Stimulated activated CD4-positive, alpha-beta T cell treated with anti-CD3 and anti-CD28 coated beads, Interleukin-4, amount 100 ng/mL, for 4 hours (primary cell): ENCODE data around the gene IFIT1.
A peak's percentile ranks its signal among the peaks of the same experiment; 100 is the strongest.
"Not testable (repeated sequence)": the region's sequence is repeated elsewhere in the genome, so short reads cannot be mapped to it uniquely, and the experiment has no call there.

Experiments
- DNase-seq, 2 experiments: peaks; one replicate each; pipeline ENCODE4 v3.0.0-alpha.2; 2020

IFIT1 gene

DNA sequence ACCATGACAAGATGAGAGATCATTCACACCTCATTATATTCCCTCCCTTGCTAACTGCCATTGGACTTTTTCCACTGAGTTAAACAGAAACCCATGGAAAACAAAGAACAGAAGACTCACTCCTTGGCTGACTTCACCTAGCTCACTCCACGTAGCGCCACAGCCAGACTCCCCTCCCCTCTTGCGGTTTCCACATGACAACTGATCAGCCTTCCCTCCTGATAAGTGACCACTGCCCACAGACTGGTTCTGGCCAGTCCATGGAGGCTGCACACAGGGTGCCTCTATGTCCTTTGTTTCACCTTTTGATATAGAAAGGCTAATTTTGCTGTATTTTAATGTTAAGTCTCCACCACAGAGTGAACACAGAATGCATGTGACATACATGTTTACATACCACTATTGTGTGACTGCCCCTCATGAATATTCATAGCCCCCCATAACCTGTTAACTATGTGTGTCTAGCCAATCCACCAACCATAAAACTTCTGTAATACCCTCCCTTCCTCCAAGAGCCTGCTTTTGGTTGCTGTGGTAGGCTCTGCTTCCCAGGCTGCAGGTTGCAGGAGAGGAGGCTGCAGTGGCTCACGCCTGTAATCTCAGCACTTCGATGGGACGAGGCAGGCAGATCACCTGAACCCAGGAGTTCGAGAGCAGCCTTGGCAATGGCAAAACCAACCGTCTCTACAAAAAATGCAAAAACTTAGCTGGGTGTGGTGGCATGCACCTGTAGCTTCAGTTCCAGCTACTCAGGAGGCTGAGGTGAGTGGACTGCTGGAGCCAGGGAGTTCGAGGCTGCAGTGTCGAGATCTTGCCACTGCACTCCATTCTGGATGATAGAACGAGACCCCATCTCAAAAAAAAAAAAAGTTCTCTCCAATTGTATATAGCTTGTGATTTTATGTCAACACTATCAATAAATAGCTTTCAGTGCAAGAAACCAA, 12.0 kb downstream of the IFIT1 start:
- DNase-seq = no peak

DNA sequence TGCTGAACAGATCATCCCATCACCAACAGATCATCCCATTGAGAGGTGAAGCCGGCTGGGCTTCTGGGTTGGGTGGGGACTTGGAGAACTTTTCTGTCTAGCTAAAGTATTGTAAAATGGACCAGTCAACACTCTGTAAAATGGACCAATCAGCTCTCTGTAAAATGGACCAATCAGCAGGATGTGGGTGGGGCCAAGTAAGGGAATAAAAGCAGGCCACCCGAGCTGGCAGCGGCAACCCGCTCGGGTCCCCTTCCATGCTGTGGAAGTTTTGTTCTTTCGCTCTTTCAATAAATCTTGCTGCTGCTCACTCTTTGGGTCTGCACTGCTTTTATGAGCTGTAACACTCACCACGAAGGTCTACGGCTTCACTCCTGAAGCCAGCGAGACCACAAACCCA, 13.8 kb downstream of the IFIT1 start:
- not testable (repeated sequence) for DNase-seq

DNA sequence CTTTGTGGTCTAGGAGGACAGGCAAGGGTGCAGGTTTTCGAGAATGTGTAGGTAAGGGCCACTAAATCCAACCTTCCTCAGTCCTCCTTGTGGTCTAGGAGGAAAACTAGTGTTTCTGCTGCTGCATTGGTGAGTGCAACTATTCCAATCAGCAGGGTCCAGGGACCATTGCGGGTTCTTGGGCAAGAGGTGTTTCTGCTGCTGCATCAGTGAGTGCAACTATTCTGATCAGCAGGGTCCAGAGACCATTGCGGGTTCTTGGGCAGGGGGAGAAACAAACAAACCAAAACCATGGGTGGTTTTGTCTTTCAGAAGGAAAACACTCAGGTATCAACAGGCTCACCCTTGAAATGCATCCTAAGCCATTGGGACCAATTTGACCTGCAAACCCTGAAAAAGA, 15.4 kb downstream of the IFIT1 start:
- not testable (repeated sequence) for DNase-seq

DNA sequence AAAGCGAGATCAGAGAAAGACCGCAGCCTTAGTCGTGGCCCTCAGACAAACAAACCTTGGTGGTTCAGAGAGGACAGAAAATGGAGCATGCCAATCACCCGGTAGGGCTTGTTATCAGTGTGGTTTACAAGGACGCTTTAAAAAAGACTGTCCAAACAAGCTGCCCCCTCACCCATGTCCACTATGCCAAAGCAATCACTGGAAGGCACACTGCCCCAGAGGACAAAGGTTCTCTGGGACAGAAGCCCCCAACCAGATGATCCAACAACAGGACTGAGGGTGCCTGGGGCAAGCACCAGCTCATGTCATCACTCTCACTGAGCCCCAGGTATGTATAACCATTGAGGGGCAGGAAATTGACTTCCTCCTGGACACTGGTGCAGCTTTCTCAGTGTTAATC, 16.9 kb downstream of the IFIT1 start:
- not testable (repeated sequence) for DNase-seq

DNA sequence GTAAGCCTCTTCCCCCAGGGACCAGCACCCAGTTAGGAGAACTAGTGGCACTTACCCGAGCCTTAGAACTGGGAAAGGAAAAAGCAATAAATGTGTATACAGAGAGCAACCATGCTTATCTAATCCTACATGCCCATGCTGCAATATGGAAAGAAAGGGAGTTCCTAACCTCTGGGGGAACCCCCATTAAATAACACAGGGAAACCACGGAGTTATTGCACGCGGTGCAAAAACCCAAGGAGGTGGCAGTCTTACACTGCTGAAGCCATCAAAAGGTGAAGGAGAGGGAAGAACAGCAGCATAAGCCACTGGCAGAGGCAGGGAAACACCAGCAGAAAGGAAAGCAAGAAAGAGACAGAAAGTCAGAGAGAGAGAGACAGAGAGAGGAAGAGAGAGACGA, 18.1 kb downstream of the IFIT1 start:
- DNase-seq = not testable (repeated sequence)

DNA sequence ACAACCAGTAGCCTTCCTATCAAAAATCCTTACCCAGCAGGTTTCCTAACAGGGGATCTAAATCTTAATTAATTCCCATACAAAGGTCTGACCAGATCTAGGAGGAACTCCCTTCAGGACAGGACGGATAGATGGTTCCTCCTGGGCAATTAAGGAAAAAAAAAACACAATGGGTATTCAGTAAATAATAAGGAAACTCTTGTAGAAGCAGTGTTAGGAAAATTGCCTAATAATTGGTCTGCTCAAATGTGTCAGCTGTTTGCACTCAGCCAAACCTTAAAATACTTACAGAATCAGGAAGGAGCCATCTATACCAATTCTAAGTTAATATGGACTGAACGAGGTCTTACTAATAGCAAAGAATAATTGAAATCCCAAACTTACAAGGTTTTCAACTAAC, 18.7 kb downstream of the IFIT1 start:
- not testable (repeated sequence) for DNase-seq

DNA sequence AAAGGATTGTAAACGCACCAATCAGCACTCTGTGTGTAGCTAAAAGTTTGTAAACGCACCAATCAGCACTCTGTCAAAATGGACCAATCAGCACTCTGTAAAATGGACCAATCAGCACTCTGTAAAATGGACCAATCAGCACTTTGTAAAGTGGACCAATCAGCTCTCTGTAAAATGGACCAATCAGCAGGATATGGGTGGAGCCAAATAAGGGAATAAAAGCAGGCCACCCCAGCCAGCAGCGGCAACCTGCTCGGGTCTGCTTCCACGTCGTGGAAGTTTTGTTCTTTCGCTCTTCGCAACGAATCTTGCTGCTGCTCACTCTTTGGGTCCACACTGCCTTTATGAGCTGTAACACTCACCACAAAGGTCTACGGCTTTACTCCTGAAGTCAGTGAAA, 19.9 kb downstream of the IFIT1 start:
- DNase-seq = peak in 1 of 2 experiments; percentile 55

DNA sequence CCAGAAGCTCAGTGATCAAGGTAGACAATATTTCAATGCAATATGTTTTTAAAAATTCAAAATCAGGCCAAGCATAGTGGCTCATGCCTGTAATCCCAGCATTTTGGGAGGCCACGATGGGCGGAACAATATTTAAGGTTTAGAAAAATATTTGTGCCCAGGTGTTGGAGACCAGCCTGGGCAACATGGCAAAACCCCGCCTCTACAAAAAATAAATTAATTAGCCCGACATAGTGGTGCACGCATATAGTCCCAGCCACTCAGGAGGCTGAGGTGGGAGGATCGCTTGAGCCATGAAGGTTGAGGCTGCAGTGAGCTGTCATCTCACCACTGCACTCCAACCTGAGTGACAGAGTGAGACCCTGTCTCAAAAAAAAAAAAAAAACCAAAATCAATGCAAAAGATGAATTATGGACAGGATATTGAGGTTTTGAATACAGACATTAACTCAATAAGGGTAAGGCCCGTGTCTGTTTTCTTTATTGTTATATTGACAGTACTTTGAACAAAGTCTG, 21.0 kb downstream of the IFIT1 start:
- DNase-seq = no peak

DNA sequence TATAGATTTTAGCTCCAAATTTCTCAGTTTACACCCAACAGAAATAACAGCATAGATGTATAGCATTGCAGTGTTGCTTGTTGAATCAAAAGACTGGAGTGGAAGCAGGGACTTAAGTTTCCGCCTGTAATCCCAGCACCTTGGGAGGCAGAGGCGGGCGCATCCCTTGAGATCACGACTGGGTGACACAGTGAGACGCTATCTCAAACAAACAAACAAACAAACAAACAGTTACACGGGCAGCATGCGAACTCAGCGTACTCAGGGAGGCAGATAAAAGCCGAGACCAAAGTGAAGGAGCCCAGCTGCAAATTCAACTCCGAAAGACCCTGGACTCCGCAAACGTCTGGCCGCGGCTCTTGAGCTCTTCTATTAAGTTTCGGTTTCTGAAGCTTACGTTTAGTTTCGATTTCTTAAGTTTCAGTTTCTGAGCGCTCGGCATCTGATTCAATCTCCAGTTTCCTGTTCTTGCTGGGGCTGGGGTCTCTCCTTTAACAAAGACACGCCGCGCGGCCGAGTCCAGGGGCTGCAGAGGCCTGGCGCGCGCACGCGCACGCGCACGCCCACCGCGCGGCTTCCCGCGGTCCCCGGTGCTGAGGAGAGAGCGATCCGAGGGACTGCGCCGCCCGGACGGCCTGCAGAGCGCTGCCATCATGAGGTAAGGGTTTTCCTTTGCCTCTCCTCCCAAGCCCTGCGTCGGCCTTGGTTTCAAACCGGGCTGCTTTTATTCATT, 21.9 kb downstream of the IFIT1 start, which contains the start of gene IFIT5:
TSS of gene IFIT5 (plus strand) at position 423 of the 733 bp plus-strand sequence. CDS start at position 654, 231 bp downstream.
- DNase-seq = peak; percentile 47 to 67

DNA sequence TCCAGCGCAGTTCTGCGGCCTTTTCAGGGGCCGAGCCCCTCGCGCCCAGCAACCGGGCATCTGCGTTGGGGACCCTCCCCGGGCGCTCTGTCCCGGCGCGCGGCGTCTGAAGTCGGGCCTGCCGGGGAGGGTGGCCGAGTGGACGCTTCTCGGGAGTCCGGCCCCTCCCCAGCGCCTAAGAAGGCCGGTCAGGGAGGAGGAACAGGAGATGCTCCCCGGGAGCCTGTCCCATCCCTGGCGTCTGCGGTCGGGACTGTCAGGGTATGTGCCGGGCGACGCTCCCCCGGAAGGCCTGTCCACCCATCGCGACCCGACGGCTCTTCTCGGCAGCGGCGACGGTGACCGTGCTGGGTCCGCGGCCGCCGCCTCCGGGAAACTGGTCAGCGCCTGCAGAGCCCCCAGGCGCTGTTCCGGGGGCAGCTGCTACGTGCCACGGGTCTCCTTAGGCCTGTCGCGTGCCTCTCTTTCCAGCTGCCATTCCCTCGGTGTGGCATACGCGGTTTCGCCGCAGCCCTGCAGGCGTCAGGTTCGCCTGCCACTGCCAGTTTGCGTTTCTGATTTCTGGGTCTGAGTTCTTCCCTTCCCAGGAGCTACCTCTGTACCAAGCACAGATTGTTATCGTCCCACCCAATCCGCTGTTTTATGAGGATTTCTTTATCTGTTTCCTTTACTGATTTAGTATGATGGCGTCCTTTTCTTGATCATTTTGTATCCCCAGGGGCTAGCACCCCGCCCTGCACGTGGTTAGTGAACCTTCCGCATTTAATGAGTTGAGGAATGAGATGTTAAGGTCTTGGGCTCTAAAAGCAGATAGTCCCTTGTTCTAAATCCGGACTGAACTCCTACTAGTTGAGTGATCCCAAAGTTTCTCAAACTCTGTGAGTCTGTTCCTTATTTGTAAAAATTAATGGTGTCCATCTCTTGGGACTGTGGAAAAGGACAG, 22.7 kb downstream of the IFIT1 start:
- DNase-seq = peak; percentile 27 to 34

DNA sequence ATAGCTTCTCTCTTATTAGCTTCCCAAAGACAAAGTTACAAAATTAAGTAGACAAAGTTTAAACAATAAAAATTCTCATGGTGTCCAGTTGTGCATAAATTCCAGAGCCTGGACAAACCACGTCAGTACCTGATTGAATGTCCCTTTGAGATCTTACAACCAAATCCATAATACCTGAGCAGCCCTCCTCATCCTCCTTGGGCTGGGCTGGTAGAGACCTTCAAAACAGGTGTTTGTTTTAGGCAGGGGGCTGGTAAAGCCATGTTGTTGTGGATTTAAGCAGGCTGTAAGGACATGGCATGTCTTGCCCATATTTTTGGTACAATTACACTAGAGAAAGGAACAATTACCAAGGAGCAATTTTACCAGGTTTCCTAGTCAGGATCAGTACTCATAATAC, 24.0 kb downstream of the IFIT1 start:
- DNase-seq = no peak

DNA sequence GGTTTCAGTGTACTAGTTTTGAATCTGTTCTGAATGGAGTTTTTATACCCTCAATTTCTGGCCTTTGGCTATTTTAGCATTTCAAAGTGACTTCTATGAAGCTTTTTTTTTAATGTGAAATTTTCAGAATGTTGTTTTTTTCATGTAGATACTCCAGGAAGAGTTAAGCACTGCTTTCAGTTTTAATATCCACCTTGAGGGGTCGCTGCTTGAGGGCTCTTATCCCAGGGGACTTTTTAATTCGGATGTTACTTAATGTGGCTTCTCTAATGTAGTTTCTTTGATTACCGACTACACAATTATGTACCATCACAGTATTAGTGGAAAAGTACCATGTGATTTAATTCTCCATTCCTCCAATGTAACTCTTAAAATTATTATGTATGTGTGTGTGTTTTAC, 27.1 kb downstream of the IFIT1 start:
- no peak for DNase-seq

DNA sequence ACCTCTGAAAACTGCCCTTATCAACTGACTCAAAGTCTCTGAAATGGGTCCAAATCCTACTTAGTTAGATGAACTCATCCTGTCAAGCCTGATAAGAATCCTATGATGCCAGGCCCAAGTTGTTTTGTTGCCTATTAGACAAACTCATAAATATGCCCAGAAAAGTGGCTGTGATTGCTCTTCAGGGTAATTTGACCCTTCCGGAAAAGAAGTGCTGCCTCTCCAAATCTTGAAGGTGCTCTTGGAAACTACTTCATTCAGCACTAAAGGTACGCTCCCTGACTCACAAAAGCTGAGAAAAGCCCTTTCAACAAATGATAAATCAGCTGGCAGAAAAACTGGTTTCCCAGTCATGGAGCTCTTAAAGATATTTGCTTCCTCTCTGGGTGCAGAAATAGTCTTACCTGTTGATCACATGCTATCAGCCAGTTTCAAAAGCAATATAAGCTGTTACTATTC, 28.6 kb downstream of the IFIT1 start:
- no peak for DNase-seq

DNA sequence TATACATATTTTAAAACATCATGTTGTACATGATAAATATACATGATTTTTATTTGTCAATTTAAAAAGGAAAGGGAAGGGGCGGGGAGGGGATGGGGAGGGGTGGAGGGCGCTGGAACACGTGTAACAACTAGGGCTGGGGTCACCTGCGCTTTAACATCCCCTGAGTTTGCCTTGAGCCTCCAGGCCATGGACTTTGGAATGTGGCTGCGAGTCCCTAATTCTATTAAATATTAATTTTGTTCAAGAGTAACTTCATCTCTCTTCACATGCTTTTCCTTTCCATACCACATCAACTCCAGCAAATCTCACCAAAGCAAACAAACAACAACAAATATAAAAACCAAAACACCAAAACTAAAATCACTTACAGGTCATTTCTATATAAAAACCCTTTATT, 32.6 kb downstream of the IFIT1 start:
- DNase-seq = no peak

DNA sequence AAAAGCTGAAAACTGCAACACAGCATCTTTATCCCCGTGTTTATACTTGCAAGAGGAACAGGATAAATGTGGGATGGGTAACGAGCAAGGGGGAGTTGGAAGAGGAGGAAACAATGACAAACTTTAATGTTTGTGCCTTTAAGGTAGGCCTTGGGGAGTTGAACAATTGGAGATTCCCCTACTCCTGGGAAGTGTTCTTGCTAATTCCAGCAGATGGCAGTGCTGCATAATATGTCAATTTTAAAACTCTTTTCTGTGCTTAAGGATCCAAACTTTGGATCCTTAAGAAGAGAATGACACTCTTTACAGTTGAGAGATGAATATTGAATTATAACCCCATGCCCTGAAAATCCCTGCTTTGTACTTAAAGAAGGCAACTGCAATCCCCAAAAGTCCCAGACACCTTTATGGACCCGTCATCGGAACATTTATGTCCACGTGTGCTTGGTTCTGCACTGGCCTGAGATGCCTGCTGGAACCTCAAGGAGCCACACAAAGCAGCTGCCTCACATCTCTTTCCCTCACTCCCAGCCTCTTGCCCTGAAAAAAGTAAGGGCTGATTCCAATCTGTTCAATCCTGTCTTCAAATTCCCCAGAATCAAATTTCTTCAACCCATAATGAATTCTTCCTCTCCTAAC, 33.9 kb downstream of the IFIT1 start:
- DNase-seq = no peak

DNA sequence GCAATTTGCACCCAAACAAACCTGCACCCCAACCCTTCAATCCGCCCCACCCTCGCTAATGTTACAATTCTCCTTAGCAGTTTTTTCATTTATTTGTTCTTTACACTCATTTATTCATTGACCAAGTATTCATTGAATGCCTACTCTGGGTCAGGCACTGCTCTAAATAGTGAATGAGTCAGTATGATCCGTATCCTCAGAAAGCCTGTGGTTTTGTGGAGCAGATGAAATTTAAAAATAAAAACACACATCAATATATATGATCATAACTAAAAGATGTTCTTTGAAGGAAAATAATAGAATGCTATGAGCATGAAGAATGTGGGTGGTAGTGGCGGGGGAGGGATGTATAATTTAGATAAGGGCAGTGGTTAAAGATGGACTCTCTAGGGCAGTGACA, 35.2 kb downstream of the IFIT1 start:
- DNase-seq = no peak

DNA sequence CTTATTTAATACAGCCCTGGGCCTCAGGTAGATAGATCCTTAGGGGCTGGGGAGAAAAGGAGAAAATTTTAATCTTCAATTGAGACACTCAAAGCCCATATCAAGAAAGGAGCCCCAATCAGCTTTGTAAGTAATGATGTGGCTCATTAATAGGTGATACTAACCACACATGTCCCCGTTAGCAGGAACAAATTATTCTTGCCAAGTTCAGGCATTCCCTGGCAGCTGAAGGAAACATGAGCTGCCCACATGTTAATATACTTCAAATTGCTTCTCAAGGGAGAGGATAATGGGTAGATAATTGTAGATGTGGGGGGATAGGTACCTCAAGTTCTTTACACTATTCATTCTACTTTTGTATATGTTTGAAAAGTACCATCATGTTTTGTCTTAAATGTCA, 36.5 kb downstream of the IFIT1 start:
- DNase-seq = no peak

DNA sequence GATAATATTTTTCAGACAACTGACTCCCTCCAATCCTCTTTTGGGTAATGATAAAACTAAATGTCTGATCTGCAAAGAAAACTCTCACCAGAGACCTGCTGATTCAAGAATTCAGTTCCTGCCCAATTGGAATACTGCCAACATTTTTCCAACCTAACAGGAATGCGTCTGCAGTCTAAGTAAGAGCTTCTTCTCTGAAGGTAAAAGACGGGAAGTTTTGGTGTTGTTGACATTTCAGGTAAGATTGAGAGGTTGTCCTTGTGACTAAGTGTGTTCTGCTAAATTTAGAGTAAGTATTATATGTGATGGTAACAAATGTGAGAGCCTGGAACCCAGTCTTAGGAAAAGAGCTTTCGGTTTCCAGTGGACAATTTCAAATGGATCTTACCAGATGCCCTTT, 39.6 kb downstream of the IFIT1 start:
- DNase-seq = no peak

DNA sequence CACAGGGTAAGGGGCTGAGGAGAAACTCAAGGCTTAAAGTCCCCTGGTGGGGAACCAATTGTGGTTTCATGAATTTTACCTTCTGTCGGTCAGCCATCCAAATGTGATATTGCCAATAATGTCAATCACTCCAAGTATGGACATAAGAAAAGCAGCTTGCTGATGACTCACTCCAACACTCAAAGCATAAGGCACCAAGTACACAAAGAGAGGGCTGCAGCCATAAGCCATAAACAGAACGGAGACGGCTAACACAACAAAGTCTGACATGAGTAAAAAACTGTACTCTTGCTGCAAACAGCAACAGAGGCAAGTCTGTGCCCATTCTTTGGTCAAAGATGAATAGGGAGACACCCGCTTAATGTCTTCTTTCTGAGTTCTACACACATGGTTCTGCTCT, 46.1 kb downstream of the IFIT1 start:
- no peak for DNase-seq

DNA sequence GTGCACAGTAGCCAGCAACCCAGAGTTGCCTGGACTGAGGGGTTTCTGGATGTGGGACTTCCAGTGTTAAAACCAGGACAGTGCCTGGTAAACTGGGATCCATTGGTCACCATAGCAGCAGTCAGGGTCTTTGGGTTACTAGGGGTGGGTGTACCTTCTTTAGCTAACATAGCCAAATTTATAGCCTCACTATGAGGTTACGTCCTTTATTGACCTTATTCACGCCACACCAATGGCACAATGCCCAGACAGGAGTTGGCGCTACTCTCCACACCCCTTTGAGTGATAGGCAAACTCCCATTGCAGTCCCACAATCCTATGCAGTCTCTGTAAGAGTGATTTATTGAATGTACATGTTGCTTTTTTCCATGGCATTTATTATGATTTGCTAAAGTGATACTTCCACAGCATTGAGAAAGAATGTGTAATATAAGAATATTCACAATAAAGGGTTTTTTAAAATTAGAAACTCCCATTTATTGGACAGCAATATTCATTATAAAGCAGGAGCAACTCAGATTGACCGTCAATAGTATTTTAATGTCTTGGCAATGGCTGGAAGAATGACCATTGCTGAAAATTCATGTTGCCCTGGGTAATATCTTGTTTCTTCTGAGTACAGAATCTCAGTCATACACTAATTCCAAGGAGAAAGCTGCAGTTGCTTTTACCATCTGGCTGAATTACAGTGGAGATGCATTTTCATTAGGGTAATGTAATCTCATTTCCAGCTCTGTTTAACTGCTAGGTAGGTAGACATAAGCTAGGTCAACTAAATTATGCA, 48.0 kb downstream of the IFIT1 start:
- no peak for DNase-seq

DNA sequence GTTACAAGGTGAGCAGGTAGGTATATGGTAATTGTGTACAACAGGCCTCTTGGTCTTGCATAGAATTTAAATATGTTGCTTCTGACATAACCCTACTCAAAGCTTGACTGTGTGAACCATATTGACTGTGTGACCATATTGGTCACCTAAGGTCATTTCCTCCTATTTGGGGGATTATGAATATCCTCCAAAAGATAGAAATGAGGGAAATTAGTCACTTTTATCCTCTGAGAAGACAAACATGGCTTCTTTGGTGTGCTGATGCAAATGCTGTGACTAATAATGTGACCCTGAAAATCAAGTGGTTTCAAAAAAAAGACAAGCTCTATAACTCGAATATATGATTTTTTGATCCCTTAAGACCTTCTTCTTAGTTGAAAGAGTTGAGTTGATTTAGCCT, 49.9 kb downstream of the IFIT1 start:
- no peak for DNase-seq
